HG03469 (cell line): ENCODE data around the gene NGB.

Experiments used
- ATAC-seq: cut with Tn5 transposase; IDR thresholded peaks from one replicate; pipeline ENCODE4 v1.9.1; 2021; ENCODE audit warnings: mild to moderate bottlenecking, moderate library complexity, moderate number of reproducible peaks; ENCODE audit not compliant: unreplicated experiment

NGB gene

DNA sequence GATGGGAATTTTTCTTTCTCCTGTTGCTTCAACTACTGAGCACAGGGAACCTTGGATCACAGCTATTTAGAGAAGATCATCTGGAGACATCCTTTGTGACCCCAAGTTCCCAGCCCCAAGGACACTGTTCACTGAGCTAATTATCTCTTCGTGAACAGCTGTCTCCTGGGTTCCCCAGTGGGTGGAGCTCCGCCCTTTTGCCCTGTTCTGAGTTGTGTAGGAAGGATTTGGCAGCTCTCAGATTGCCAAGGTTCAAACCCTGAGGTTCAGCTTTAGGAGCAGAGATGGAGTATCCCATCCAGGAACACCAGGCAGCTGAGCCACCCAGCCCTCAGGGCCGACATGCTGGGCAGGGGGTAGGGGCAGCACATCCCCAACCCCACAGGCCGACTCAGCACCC lies 32.0 kb downstream of the NGB start:
- no peak for ATAC-seq

DNA sequence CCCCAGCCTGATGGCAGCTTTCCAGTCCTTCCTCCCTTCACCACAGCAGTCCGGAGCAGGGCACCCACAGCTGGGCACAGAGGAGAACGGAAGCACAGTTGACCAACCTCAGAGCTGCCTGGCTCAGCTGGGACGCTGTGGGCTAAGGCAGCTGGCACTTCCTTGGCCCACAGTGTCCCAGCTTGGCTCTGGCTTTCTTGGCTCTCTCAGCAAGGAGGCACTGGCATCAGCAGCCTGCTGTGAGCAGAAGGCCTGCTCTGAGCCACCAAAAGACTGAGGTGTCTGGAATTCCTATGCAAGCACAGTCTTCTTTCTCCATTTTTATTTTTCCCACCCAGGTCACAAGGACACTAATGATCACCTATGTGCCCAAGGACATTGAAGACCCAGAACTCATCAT lies 32.6 kb downstream of the NGB start:
- ATAC-seq, result no peak

DNA sequence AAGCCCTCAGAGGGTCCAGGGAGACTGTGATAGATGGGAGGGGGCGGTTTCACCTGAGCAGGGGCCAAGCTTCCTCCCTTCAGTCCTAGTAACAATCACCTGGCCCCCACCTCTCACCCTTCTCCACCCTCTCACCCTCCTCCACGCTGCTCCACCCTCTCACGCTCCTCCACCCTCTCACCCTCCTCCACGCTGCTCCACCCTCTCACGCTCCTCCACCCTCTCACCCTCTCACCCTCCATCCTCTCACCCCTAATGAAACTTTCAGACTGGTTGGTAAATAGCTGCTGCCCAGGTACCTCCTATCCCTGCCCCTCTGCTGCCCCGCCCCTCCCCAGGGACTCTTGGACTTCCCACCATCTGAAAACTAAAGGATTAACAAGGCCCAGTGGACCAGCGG lies 34.2 kb downstream of the NGB start:
- ATAC-seq, result no peak

DNA sequence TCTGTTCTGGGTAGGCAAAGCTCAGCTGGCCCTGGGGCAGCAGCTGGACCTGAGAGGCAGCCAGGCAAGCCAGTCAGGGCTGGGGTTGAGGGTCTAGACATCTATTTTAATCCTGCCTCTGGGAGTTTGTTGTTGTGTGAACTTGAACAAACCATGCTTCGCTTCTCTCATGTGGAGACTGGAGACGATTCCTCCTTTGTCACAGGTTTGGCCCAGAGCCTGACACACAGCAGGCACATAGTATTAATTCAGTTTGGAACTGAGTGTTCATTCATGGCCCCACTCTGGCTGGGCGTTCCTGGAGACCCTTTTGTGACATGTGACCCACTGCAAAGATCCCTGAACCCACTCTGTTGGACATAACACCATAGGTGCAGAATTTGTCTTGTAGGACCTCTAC lies 39.3 kb downstream of the NGB start:
- no peak for ATAC-seq

DNA sequence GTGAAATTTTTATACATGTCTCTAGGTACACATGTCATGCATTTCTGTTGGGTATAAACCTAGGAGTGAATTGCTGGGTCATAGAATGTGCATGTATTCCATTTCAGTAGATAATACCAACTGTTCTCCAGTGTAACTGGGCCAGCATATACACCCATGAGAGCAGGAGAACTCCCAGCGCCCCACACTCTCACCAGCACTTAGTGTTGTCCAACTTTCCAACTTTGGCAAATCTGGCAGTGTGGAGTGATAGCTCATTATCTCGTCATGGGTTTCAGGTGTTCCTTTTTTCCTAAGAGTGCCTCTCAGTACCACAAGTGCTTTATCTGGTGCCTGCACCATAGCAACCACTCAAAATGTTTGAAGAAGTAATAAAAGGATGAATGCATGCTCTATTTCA lies 40.1 kb downstream of the NGB start:
- no peak for ATAC-seq

DNA sequence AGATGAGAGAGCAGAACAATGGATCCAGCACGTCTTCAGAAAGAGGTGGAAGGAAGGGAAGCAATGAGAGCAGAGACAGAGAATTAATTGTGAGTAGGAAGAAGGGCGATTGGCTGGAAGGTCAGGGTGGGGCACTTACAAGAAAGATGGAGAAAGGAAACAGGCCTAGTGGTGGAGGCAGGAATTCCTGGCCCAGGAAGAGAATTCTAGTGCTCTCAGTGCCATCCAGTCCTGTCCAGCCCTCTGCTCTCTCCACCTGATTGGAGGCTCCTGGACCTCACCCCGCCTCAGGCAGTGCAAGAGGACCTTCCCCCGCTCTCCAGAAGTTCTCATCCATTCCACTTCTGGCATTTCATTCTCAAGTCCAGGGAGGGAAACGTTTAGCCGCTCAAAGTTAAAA lies 43.0 kb downstream of the NGB start:
- ATAC-seq, result no peak

DNA sequence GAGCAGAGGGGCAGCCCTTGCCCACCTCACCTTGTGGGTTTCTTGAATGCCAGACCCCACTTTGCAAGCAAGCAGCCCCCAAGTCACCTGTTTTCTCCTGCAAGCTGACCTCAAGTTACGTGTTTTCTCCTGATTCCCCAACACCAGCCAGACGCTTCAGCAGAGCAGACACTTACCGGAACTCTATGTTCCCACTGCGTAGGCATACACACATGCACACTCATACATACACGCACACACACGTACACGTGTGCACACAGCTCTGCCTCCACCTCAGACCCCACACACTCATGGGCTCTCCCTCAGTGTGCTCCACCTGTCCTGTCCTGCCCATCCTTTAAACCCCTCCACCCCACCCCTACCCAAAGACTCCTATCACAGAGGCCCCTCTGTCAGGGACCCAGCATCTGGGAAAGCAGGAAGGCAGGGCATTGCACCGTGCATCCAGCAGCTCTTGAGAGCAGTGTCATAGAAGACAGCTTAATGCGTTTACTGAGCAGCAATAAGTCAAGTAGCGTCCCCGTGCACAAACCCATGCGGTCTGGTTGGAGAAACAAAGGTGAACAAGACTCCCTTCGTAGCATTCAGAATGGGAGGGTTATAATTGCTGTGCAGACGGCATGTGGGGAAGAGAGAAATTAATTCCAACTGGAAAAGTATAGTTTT lies 45.0 kb downstream of the NGB start:
- ATAC-seq, result no peak

DNA sequence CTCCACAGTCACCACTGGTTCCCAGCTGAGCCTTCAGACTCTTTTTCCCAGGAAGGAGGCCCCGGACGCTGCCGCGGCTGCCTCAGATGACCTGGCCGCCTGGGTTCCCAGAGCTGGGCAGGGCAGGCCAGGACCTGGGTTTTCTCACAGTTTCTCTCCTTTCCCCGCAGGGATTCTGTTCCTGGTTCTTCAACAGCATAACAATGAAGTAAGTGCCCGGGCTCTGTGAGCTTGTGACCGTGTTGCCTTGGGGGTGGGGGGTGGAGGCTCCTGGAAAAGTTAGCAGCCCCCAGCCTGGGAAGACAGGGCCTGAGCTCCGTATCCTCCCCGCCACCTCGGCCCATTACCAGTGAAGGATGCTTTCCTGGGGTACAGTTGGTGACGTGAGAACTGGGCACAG lies 45.8 kb downstream of the NGB start:
- no peak for ATAC-seq

DNA sequence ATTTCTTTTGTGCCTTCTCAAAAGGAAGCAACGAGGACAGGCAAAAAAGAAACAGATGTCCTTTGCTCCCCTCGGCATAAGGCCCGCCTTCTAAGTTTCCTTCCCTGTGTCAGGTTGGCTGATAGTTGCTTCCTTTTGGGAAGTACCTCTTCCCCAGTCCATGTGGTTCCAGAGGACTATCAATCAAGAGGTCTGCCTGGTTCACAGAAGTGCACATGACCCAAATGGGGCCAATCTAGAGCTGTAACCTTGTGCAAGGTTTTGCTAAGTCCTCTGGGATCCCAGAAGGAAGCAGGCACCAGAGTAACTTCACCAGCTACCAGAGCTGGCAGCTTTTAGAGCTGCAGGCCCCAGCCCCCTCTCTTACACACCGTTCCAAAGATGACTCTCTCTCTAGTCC lies 46.8 kb downstream of the NGB start:
- ATAC-seq, result no peak

DNA sequence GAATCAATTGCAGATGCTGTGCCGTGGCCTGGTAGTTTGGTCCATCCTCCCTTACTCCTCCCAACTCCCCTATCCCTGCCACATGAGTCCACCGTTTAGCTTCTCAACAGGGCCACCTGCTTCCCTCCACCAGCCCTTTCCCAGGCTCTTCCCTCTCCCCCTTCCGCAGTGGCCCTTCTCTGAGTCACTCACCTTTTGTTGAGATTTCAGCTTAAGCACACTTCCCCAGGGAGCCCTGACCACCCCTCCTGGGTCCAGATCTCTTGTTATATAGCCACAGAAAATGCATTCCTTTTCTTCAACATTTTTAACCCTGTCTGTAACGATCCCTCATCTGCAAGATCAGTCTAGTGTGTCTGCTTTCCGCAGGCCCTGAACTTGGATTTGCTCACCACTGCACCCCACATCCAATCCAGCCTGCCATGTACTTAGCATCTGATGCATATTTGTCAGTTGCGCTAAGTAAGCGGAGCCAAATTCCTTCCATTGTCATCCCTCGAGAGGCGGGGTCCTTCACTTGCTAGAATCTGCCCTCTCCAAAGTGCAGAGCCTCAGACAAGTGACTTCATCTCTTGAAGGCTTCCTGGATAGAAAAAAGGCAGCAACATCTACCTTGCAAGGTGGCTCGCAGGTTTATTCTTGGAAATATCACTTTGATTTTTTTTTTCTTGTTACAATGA lies 48.3 kb downstream of the NGB start:
- no peak for ATAC-seq

DNA sequence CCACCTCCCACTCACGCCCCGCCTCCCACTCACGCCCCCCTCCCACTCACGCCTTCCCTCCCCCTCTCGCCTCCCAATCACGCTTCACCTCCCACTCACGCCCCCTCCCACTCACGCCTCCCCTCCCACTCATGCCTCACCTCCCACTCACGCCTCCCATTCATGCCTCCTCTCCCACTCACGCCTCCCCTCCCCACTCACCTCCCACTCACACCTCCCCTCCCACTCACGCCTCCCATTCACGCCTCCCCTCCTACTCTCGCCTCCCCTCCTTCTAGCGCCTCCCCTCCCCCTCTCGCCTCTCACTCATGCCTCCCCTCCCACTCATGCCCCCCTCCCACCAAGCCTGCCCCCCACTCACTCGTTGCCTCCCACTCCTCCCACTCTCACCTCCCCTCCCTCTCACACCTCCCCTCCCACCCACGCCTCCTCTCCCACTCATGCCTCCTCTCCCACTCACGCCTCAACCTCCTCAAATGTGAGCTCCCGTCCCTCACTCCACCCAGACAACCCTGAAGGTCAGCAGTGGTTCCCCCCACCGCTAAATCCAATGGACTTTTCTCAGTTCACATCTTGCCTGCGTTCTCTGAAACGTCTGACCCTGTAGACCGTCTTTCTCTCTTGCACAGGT lies 49.6 kb downstream of the NGB start:
- no peak for ATAC-seq

DNA sequence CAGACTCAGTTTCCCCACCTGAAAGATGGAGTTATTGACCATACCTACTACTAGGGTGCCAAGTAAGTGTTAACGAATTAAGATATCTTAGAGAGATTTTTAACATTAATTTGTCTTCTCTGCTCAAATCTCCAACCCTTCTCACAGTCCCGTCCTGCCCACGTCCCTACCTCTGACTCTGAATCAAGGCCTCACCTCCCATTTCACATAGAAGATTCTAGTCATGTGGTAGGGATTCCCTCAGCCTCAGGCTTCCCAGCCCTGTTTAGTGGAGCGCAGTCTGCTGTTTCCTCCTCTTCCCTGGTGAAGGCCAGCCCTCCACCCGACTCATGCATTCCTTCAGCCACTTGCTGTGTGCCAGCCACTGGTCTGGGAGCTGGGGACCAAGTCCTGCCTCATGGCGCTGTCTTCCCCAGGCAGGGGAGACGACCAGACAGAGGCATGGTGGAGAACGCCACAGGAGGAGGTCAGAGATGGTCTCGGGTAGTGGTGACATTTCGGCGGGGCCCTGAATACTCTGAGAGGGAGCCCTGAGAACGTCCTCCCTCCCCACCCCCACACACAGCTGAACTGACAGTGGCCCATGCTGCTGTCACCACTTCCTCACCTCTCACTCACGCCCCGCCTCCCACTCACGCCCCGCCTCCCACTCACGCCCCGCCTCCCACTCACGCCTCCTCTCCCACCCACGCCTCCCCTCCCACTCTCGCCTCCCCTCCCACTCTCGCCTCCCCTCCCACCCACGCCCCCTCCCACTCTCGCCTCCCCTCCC lies 50.6 kb downstream of the NGB start:
- no peak for ATAC-seq

DNA sequence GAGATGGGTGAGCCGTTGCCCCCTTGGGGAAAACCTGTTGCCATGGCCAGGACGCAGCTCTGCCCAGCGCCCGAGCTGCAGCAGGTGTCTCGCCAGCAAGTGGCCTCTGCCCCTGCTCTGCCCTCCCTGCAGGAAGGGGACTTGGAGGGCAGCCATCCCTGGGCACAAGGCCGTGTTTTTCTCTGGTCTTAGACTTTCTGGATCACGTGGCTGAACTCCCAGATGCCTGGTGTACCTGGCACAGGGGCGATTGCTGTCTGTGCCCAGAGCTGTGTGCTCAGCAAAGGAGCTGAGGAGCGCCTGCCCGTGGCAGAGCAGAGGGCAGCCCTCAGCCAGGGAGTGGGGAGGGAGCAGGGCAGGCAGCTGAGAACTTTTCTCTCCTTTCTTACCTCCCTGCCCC lies 51.4 kb downstream of the NGB start:
- no peak for ATAC-seq

DNA sequence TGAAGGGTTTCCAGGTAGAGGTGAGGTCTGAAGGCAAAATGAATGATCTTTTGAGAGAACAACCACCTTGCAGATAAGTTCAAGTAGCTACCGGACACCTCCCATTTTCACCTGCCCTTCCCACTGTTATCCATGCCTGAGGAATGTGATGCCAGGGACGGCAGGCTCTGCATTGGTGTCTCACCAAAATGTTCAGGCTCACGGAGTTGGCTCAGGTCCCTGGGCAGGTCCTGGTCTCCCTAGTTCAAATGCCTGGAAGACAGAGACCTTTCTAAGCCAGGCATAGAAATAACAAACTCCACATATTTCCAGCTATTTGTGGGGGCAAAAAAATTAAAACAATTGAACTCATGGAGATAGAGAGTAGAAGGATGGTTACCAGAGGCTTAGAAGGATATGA lies 53.5 kb downstream of the NGB start:
- no peak for ATAC-seq
